SK-N-SH (cell line): ENCODE measurements around the gene NEUROD6. TPM values are rescaled to one million over a fixed set of nuclear protein-coding genes. Genes with fewer than 3 reads are reported as not detected.

Experiments
- CTCF ChIA-PET: fragments of 300-600, 350-600 bp; formaldehyde crosslinking; extraction: SDS; loops from one replicate; lab custom pipeline; 2021; lab: Yijun Ruan, JAX
- POLR2A ChIA-PET: fragments of 350-600 bp; sonication (Branson Sonifier 250); formaldehyde crosslinking; extraction: SDS; loops from one replicate; lab custom pipeline; 2020; ENCODE audit warnings: antibody characterized with exemption, inconsistent platforms; lab: Yijun Ruan, JAX
- DNase-seq: peaks from one replicate; pipeline ENCODE4 v3.0.0; 2012
- H2AFZ ChIP-seq: fragments of 200-600 bp; sonication (generic); 2 replicates; pipeline ENCODE4 v1.8.1; 2016; ENCODE audit warnings: antibody characterized with exemption, mild to moderate bottlenecking, low read depth
- H3F3A ChIP-seq: fragments of 200-600 bp; sonication (generic); replicated peaks from 2 replicates; pipeline ENCODE3; 2016; ENCODE audit warnings: antibody characterized with exemption, mild to moderate bottlenecking; ENCODE audit not compliant: insufficient read depth
- H3K27ac ChIP-seq, 2 experiments: fragments of 200-500 bp in 1 of 2; fragments of 200-600 bp in 1 of 2; sonication (Bioruptor generic) in 1 of 2; sonication (generic), shearing (Covaris generic) in 1 of 2; 2 replicates each; pipeline versions ENCODE4 v1.5.1 to v1.6.1; 2014 to 2016; ENCODE audit warnings: low read depth in 2 of 2, inconsistent platforms in 1 of 2, low read length in 1 of 2, mild to moderate bottlenecking in 1 of 2, mixed read lengths in 1 of 2
- H3K27me3 ChIP-seq: fragments of 200-600 bp; sonication (generic), shearing (Covaris generic); 2 replicates; pipeline ENCODE4 v1.6.1; 2016; ENCODE audit warnings: mixed run types; ENCODE audit not compliant: insufficient read depth
- H3K36me3 ChIP-seq, 2 experiments: fragments of 200-500 bp in 1 of 2; fragments of 200-600 bp in 1 of 2; sonication (Bioruptor generic) in 1 of 2; sonication (generic) in 1 of 2; replicated peaks in 1 of 2; 2 replicates each; pipeline versions ENCODE3 to v1.5.1; 2014 to 2016; ENCODE audit warnings: low read length in 1 of 2, mild to moderate bottlenecking in 1 of 2; ENCODE audit not compliant: insufficient read depth in 2 of 2, control insufficient read depth in 1 of 2
- H3K4me1 ChIP-seq, 2 experiments: fragments of 200-500 bp in 1 of 2; fragments of 200-600 bp in 1 of 2; sonication (Bioruptor generic) in 1 of 2; sonication (generic), shearing (Covaris generic) in 1 of 2; 2 replicates each; pipeline versions ENCODE4 v1.5.1 to v1.6.1; 2014 to 2016; ENCODE audit warnings: low read depth in 1 of 2, low read length in 1 of 2, mixed run types in 1 of 2; ENCODE audit not compliant: insufficient read depth in 2 of 2, control insufficient read depth in 1 of 2
- H3K4me2 ChIP-seq: fragments of 200-600 bp; sonication (generic), shearing (Covaris generic); 2 replicates; pipeline ENCODE4 v1.6.1; 2017; ENCODE audit warnings: mixed run types
- H3K4me3 ChIP-seq, 2 experiments: fragments of 200-500 bp in 1 of 2; fragments of 200-600 bp in 1 of 2; sonication (Bioruptor generic) in 1 of 2; sonication (generic), shearing (Covaris generic) in 1 of 2; 2 replicates each; pipeline versions ENCODE4 v1.5.1 to v1.8.1; 2014 to 2016; ENCODE audit warnings: low read depth in 2 of 2, inconsistent platforms in 1 of 2, low read length in 1 of 2, mild to moderate bottlenecking in 1 of 2, mixed read lengths in 1 of 2, moderate library complexity in 1 of 2
- H3K79me2 ChIP-seq: fragments of 200-600 bp; sonication (generic); 2 replicates; pipeline ENCODE4 v1.8.1; 2017; ENCODE audit warnings: mild to moderate bottlenecking; ENCODE audit not compliant: insufficient read depth
- H3K9ac ChIP-seq: fragments of 200-600 bp; sonication (generic); 2 replicates; pipeline ENCODE4 v1.6.1; 2017; ENCODE audit warnings: mixed run types
- H3K9me2 ChIP-seq: fragments of 200-600 bp; sonication (generic); 2 replicates; pipeline ENCODE4 v1.6.1; 2017; ENCODE audit warnings: mixed run types
- H3K9me3 ChIP-seq: fragments of 200-600 bp; sonication (generic); 2 replicates; pipeline ENCODE4 v1.6.1; 2017; ENCODE audit warnings: mixed run types, mild to moderate bottlenecking, moderate library complexity
- H4K20me1 ChIP-seq: fragments of 200-600 bp; sonication (generic); 2 replicates; pipeline ENCODE4 v1.6.1; 2017; ENCODE audit warnings: mild to moderate bottlenecking, mixed run types; ENCODE audit not compliant: insufficient read depth
- EZH2phosphoT487 ChIP-seq: fragments of 200-600 bp; sonication (generic); IDR thresholded peaks from 2 replicates; pipeline ENCODE4 v1.6.1; 2017; ENCODE audit warnings: low read depth, mixed run types, mild to moderate bottlenecking, antibody characterized with exemption, moderate library complexity, borderline replicate concordance
- FOSL2 ChIP-seq: IDR thresholded peaks from 2 replicates; pipeline ENCODE4 v1.4.0; 2012; ENCODE audit warnings: low read depth, mild to moderate bottlenecking, moderate library complexity, borderline replicate concordance
- GATA2 ChIP-seq: sonication (generic); formaldehyde crosslinking; IDR thresholded peaks from 2 replicates; pipeline ENCODE4 v1.5.0; 2020; ENCODE audit warnings: mild to moderate bottlenecking, missing genetic modification reagents
- MAX ChIP-seq: IDR thresholded peaks from 2 replicates; pipeline ENCODE4 v1.4.0; 2012; ENCODE audit warnings: low read depth
- MEF2A ChIP-seq: IDR thresholded peaks from 2 replicates; pipeline ENCODE4 v1.4.0; 2012; ENCODE audit warnings: low read depth, borderline replicate concordance
- MXI1 ChIP-seq: IDR thresholded peaks from 2 replicates; pipeline ENCODE4 v1.6.1; 2012; ENCODE audit warnings: mild to moderate bottlenecking, low read depth, low read length, improper control_type of control experiment
- NFIC ChIP-seq: IDR thresholded peaks from 2 replicates; pipeline ENCODE4 v1.4.0; 2012; ENCODE audit warnings: borderline replicate concordance
- PBX3 ChIP-seq: IDR thresholded peaks from 2 replicates; pipeline ENCODE4; 2012
- REST ChIP-seq: IDR thresholded peaks from 2 replicates; pipeline ENCODE4 v1.6.1; 2012; ENCODE audit warnings: mild to moderate bottlenecking, low read depth, low read length, moderate library complexity
- RFX5 ChIP-seq: IDR thresholded peaks from 2 replicates; pipeline ENCODE4 v1.6.1; 2012; ENCODE audit warnings: mild to moderate bottlenecking, improper control_type of control experiment, low read length
- TAF1 ChIP-seq: IDR thresholded peaks from 2 replicates; pipeline ENCODE4 v1.6.1; 2012; ENCODE audit warnings: low read depth, mild to moderate bottlenecking, low read length, moderate library complexity, borderline replicate concordance
- TCF12 ChIP-seq: IDR thresholded peaks from 2 replicates; pipeline ENCODE4 v1.4.0; 2012
- USF1 ChIP-seq: IDR thresholded peaks from 2 replicates; pipeline ENCODE4 v1.4.0; 2012; ENCODE audit warnings: low read depth, borderline replicate concordance
- YY1 ChIP-seq: IDR thresholded peaks from 2 replicates; pipeline ENCODE4 v1.4.0; 2012; ENCODE audit warnings: low read depth, mild to moderate bottlenecking
- WGBS: methylation state at CpG from one replicate; pipeline ENCODE4 v1.1.6; 2017; ENCODE audit warnings: low lambda C conversion rate; 5-methylcytosine and 5-hydroxymethylcytosine counted together
- polyA plus RNA-seq, 3 experiments: library from polyadenylated mRNA; depleted of rRNA; stranded (reverse); fragments of >200 nt; gene quantifications; 2 replicates each; pipeline ENCODE4 v1.2.3, GENCODE V29; 2012
- TF ChIP-seq, protein P1 (sequence below): fragments of 200-600 bp; sonication (generic); IDR thresholded peaks from 2 replicates; pipeline ENCODE4 v1.6.1; 2017; ENCODE audit warnings: antibody characterized with exemption, mild to moderate bottlenecking, moderate library complexity

The NEUROD6 gene
- polyA plus RNA-seq, 1 of the 3 experiments (the other 2 are of a cell fraction): not detected

- TF ChIP-seq FOSL2 (no peak), EZH2phosphoT487 (no peak), MAX (no peak), PBX3 (no peak), REST (no peak), NFIC (no peak), USF1 (no peak), TAF1 (no peak), MEF2A (no peak), GATA2 (CRISPR knock-in tag) (no peak), TCF12 (no peak), RFX5 (no peak), YY1 (no peak), MXI1 (no peak)
- TF ChIP-seq, protein P1, sequence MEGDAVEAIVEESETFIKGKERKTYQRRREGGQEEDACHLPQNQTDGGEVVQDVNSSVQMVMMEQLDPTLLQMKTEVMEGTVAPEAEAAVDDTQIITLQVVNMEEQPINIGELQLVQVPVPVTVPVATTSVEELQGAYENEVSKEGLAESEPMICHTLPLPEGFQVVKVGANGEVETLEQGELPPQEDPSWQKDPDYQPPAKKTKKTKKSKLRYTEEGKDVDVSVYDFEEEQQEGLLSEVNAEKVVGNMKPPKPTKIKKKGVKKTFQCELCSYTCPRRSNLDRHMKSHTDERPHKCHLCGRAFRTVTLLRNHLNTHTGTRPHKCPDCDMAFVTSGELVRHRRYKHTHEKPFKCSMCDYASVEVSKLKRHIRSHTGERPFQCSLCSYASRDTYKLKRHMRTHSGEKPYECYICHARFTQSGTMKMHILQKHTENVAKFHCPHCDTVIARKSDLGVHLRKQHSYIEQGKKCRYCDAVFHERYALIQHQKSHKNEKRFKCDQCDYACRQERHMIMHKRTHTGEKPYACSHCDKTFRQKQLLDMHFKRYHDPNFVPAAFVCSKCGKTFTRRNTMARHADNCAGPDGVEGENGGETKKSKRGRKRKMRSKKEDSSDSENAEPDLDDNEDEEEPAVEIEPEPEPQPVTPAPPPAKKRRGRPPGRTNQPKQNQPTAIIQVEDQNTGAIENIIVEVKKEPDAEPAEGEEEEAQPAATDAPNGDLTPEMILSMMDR: no peak
- no peaks in the 10 kb centered on the region for H3K36me3 ChIP-seq
- peaks cover 35% of the 10 kb centered on the region for H3K27me3 ChIP-seq
- H3K4me3 ChIP-seq: no peak overlapping the region
- POLR2A ChIA-PET: no interaction called here
- no peak for DNase-seq
- H3K9ac ChIP-seq: no peak overlapping the region
- H3K9me2 ChIP-seq: no peaks in the 10 kb centered on the region
- no peaks in the 10 kb centered on the region for H3K79me2 ChIP-seq
- no peak overlapping the region for H3K4me2 ChIP-seq
- H3F3A ChIP-seq: no peaks in the 10 kb centered on the region
- H3K4me1 ChIP-seq: no peaks in the 10 kb centered on the region; a peak in 1 of 4 replicates
- WGBS: 2% methylated on average over 5 of the region's 5 CpGs
- CTCF ChIA-PET: interaction anchor here (1.2 to 1.5 kb wide), 2 partner anchors 8 to 40 kb away, joined by 3 to 4 read pairs; no protein-coding TSS in a partner anchor
- H3K9me3 ChIP-seq: no peaks in the 10 kb centered on the region
- no peak overlapping the region for H2AFZ ChIP-seq
- H3K27ac ChIP-seq: no peak overlapping the region
- H4K20me1 ChIP-seq: no peaks in the 10 kb centered on the region
These were observed 475 bp downstream of the NEUROD6 start for GRCh38 chr7:31340051-31340450.
